ENCODE data around the gene TPST2.

Gene TPST2

GRCh38 chr22:26489447-26490036, 100.4 kb downstream of the TPST2 start:
- Histone ChIP-seq H3K9ac (ENCODE audit: low read depth in 1 of 2, low read length in 2 of 2) (no peak overlapping the region), H3K27ac (ENCODE audit: low read depth, low read length) (no peak overlapping the region), H3K4me1 (ENCODE audit: control insufficient read depth in 1 of 2, insufficient read depth in 2 of 2, low read length in 2 of 2) (peaks cover 5 to 7% of the 10 kb centered on the region in 2 donors), H3K27me3 (ENCODE audit: control insufficient read depth in 1 of 2, insufficient read depth in 2 of 2, low read length in 2 of 2) (no peaks in the 10 kb centered on the region), H3K9me3 (ENCODE audit: control insufficient read depth in 1 of 2, low read length in 2 of 2) (no peaks in the 10 kb centered on the region), H3K36me3 (ENCODE audit: control insufficient read depth in 1 of 2, insufficient read depth in 2 of 2, low read length in 2 of 2) (peaks cover 57 to 70% of the 10 kb centered on the region in 2 donors), H3K4me3 (ENCODE audit: low read depth in 1 of 2, low read length in 2 of 2) (no peak overlapping the region)

GRCh38 chr22:26487996-26488395, 101.9 kb downstream of the TPST2 start:
- Histone ChIP-seq H3K9ac (ENCODE audit: low read depth in 1 of 2, low read length in 2 of 2) (no peak overlapping the region), H3K4me1 (ENCODE audit: control insufficient read depth in 1 of 2, insufficient read depth in 2 of 2, low read length in 2 of 2) (peaks cover 12 to 15% of the 10 kb centered on the region in 2 donors), H3K9me3 (ENCODE audit: control insufficient read depth in 1 of 2, low read length in 2 of 2) (no peaks in the 10 kb centered on the region), H3K36me3 (ENCODE audit: control insufficient read depth in 1 of 2, insufficient read depth in 2 of 2, low read length in 2 of 2) (peaks cover 43 to 56% of the 10 kb centered on the region in 2 donors), H3K4me3 (ENCODE audit: low read depth in 1 of 2, low read length in 2 of 2) (no peak overlapping the region), H3K27me3 (ENCODE audit: control insufficient read depth in 1 of 2, insufficient read depth in 2 of 2, low read length in 2 of 2) (no peaks in the 10 kb centered on the region), H3K27ac (ENCODE audit: low read depth, low read length) (no peak overlapping the region)

GRCh38 chr22:26486394-26486793, 103.5 kb downstream of the TPST2 start:
- H3K27ac ChIP-seq (ENCODE audit: low read depth, low read length), result no peak overlapping the region
- H3K9ac ChIP-seq (ENCODE audit: low read depth in 1 of 2, low read length in 2 of 2), result no peak overlapping the region
- no peaks in the 10 kb centered on the region for H3K9me3 ChIP-seq (ENCODE audit: control insufficient read depth in 1 of 2, low read length in 2 of 2)
- no peaks in the 10 kb centered on the region for H3K27me3 ChIP-seq (ENCODE audit: control insufficient read depth in 1 of 2, insufficient read depth in 2 of 2, low read length in 2 of 2)
- H3K36me3 ChIP-seq (ENCODE audit: control insufficient read depth in 1 of 2, insufficient read depth in 2 of 2, low read length in 2 of 2), result peaks cover 28 to 40% of the 10 kb centered on the region in 2 donors
- H3K4me1 ChIP-seq (ENCODE audit: control insufficient read depth in 1 of 2, insufficient read depth in 2 of 2, low read length in 2 of 2), result peaks cover 22 to 28% of the 10 kb centered on the region in 2 donors
- no peak overlapping the region for H3K4me3 ChIP-seq (ENCODE audit: low read depth in 1 of 2, low read length in 2 of 2)

GRCh38 chr22:26485806-26486390, 104.0 kb downstream of the TPST2 start:
- peaks cover 24 to 35% of the 10 kb centered on the region in 2 donors for H3K36me3 ChIP-seq (ENCODE audit: control insufficient read depth in 1 of 2, insufficient read depth in 2 of 2, low read length in 2 of 2)
- no peak overlapping the region for H3K9ac ChIP-seq (ENCODE audit: low read depth in 1 of 2, low read length in 2 of 2)
- no peak overlapping the region for H3K27ac ChIP-seq (ENCODE audit: low read depth, low read length)
- no peaks in the 10 kb centered on the region for H3K27me3 ChIP-seq (ENCODE audit: control insufficient read depth in 1 of 2, insufficient read depth in 2 of 2, low read length in 2 of 2)
- H3K9me3 ChIP-seq (ENCODE audit: control insufficient read depth in 1 of 2, low read length in 2 of 2), result no peaks in the 10 kb centered on the region
- H3K4me3 ChIP-seq (ENCODE audit: low read depth in 1 of 2, low read length in 2 of 2), result no peak overlapping the region
- peaks cover 22 to 31% of the 10 kb centered on the region in 2 donors for H3K4me1 ChIP-seq (ENCODE audit: control insufficient read depth in 1 of 2, insufficient read depth in 2 of 2, low read length in 2 of 2)

GRCh38 chr22:26485013-26485412, 104.9 kb downstream of the TPST2 start:
- Histone ChIP-seq H3K4me1 (ENCODE audit: control insufficient read depth in 1 of 2, insufficient read depth in 2 of 2, low read length in 2 of 2) (peaks cover 29 to 33% of the 10 kb centered on the region in 2 donors), H3K4me3 (ENCODE audit: low read depth in 1 of 2, low read length in 2 of 2) (no peak overlapping the region)

GRCh38 chr22:26484360-26484706, 105.6 kb downstream of the TPST2 start:
- Histone ChIP-seq H3K9me3 (ENCODE audit: control insufficient read depth in 1 of 2, low read length in 2 of 2) (no peaks in the 10 kb centered on the region), H3K4me3 (ENCODE audit: low read depth in 1 of 2, low read length in 2 of 2) (peak overlapping the region; percentile 81 to 93), H3K36me3 (ENCODE audit: control insufficient read depth in 1 of 2, insufficient read depth in 2 of 2, low read length in 2 of 2) (peaks cover 17 to 19% of the 10 kb centered on the region in 2 donors), H3K9ac (ENCODE audit: low read depth in 1 of 2, low read length in 2 of 2) (peak overlapping the region; percentile 61 to 92), H3K27me3 (ENCODE audit: control insufficient read depth in 1 of 2, insufficient read depth in 2 of 2, low read length in 2 of 2) (no peaks in the 10 kb centered on the region), H3K4me1 (ENCODE audit: control insufficient read depth in 1 of 2, insufficient read depth in 2 of 2, low read length in 2 of 2) (peaks cover 36 to 40% of the 10 kb centered on the region in 2 donors), H3K27ac (ENCODE audit: low read depth, low read length) (no peak overlapping the region)

More at GRCh38 chr22:26485013-26485412, 104.9 kb downstream of the TPST2 start:
- Histone ChIP-seq H3K27me3 (ENCODE audit: control insufficient read depth in 1 of 2, insufficient read depth in 2 of 2, low read length in 2 of 2) (no peaks in the 10 kb centered on the region), H3K36me3 (ENCODE audit: control insufficient read depth in 1 of 2, insufficient read depth in 2 of 2, low read length in 2 of 2) (peaks cover 23 to 26% of the 10 kb centered on the region in 2 donors), H3K9me3 (ENCODE audit: control insufficient read depth in 1 of 2, low read length in 2 of 2) (no peaks in the 10 kb centered on the region), H3K27ac (ENCODE audit: low read depth, low read length) (no peak overlapping the region), H3K9ac (ENCODE audit: low read depth in 1 of 2, low read length in 2 of 2) (peak overlapping the region in 1 of 2 donors; percentile 22)

- no peaks in the 10 kb centered on the region for H3K27me3 ChIP-seq (ENCODE audit: control insufficient read depth in 1 of 2, insufficient read depth in 2 of 2, low read length in 2 of 2)
- H3K36me3 ChIP-seq (ENCODE audit: control insufficient read depth in 1 of 2, insufficient read depth in 2 of 2, low read length in 2 of 2), result peaks cover 12 to 13% of the 10 kb centered on the region in 2 donors
- peak within 1 kb of the TSS; percentile 89 for H3K27ac ChIP-seq (ENCODE audit: low read depth, low read length)
- H3K9me3 ChIP-seq (ENCODE audit: control insufficient read depth in 1 of 2, low read length in 2 of 2), result no peaks in the 10 kb centered on the region
- peak within 1 kb of the TSS; percentile 81 to 93 for H3K4me3 ChIP-seq (ENCODE audit: low read depth in 1 of 2, low read length in 2 of 2)
- H3K9ac ChIP-seq (ENCODE audit: low read depth in 1 of 2, low read length in 2 of 2), result peak within 1 kb of the TSS; percentile 92 to 99
- H3K4me1 ChIP-seq (ENCODE audit: control insufficient read depth in 1 of 2, insufficient read depth in 2 of 2, low read length in 2 of 2), result peaks cover 41 to 45% of the 10 kb centered on the region in 2 donors
Measured at GRCh38 chr22:26483439-26484359, 106.2 kb downstream of the TPST2 start, which contains the start of the genes HPS4 and SRRD. Gene HPS4, minus strand, starts transcription at chr22:26483783. Its CDS starts 2,021 bp downstream, at chr22:26481762. Gene SRRD, plus strand, starts transcription at chr22:26483877. Its CDS starts 14 bp downstream, at chr22:26483891.

GRCh38 chr22:26483043-26483438, 106.9 kb downstream of the TPST2 start:
- peaks cover 6% of the 10 kb centered on the region in 2 donors for H3K36me3 ChIP-seq (ENCODE audit: control insufficient read depth in 1 of 2, insufficient read depth in 2 of 2, low read length in 2 of 2)
- H3K9ac ChIP-seq (ENCODE audit: low read depth in 1 of 2, low read length in 2 of 2), result peak overlapping the region; percentile 92 to 99
- peak overlapping the region; percentile 89 for H3K27ac ChIP-seq (ENCODE audit: low read depth, low read length)
- H3K27me3 ChIP-seq (ENCODE audit: control insufficient read depth in 1 of 2, insufficient read depth in 2 of 2, low read length in 2 of 2), result no peaks in the 10 kb centered on the region
- H3K9me3 ChIP-seq (ENCODE audit: control insufficient read depth in 1 of 2, low read length in 2 of 2), result no peaks in the 10 kb centered on the region
- H3K4me3 ChIP-seq (ENCODE audit: low read depth in 1 of 2, low read length in 2 of 2), result peak overlapping the region; percentile 81 to 93
- peaks cover 41 to 45% of the 10 kb centered on the region in 2 donors for H3K4me1 ChIP-seq (ENCODE audit: control insufficient read depth in 1 of 2, insufficient read depth in 2 of 2, low read length in 2 of 2)

GRCh38 chr22:26482161-26482560, 107.8 kb downstream of the TPST2 start:
- peaks cover 41 to 45% of the 10 kb centered on the region in 2 donors for H3K4me1 ChIP-seq (ENCODE audit: control insufficient read depth in 1 of 2, insufficient read depth in 2 of 2, low read length in 2 of 2)
- H3K27me3 ChIP-seq (ENCODE audit: control insufficient read depth in 1 of 2, insufficient read depth in 2 of 2, low read length in 2 of 2), result no peaks in the 10 kb centered on the region
- H3K9ac ChIP-seq (ENCODE audit: low read depth in 1 of 2, low read length in 2 of 2), result no peak overlapping the region
- no peak overlapping the region for H3K27ac ChIP-seq (ENCODE audit: low read depth, low read length)
- no peak overlapping the region for H3K4me3 ChIP-seq (ENCODE audit: low read depth in 1 of 2, low read length in 2 of 2)
- H3K9me3 ChIP-seq (ENCODE audit: control insufficient read depth in 1 of 2, low read length in 2 of 2), result no peaks in the 10 kb centered on the region
- peaks cover 4 to 5% of the 10 kb centered on the region in 2 donors for H3K36me3 ChIP-seq (ENCODE audit: control insufficient read depth in 1 of 2, insufficient read depth in 2 of 2, low read length in 2 of 2)

Data from duodenal mucosa (tissue), 2 donors.